ENCODE measurements around the gene INCA1. TPM values are rescaled to one million over a fixed set of nuclear protein-coding genes. Genes with fewer than 3 reads are reported as not detected.
A peak's percentile ranks its signal among the peaks of the same experiment; 100 is the strongest.

The INCA1 gene
- total and polyA plus RNA-seq, 10 donors: 1.1 to 5.8 (median 1.8) TPM

DNA sequence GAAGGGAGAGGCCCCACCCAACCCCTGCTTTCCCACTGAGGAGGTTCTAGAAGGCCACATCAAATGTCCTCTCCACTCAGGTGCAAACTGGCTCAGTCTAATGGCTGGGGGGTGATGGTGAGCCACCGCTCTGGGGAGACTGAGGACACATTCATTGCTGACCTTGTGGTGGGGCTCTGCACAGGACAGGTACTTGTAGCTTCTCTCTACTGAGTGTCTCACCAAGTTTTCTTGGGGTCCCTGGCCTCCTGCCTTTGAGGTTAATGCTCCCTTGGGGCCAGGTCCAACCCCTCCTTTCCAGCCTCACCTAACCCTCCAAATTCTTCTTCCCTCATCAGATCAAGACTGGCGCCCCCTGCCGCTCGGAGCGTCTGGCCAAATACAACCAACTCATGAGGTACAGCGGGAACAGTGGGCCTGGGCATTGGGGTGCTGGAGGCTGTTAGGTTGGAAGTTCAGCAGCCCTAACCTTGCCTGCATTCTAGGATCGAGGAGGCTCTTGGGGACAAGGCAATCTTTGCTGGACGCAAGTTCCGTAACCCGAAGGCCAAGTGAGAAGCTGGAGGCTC is 40.7 kb downstream of the INCA1 start:
- Histone ChIP-seq H3K36me3 (peaks cover 6 to 49% (median 24%) of the 10 kb centered on the region in 6 donors), H3K9me3 (no peaks in the 10 kb centered on the region), H3K4me1 (peaks cover 0 to 4% (median 1%) of the 10 kb centered on the region in 6 donors), H3K27ac (no peak overlapping the region), H3K4me3 (no peak overlapping the region), H3K27me3 (replicated peaks in 1 of 7) (no peaks in the 10 kb centered on the region)
- DNase-seq: no peak
- intact Hi-C loops (cut with DNase I; ENCODE audit: low total_unique reads): no loop called here
- WGBS, 5 donors: 70 to 89% (median 81%) methylated on average over 10 of the region's 10 CpGs
- TF ChIP-seq, protein P1, sequence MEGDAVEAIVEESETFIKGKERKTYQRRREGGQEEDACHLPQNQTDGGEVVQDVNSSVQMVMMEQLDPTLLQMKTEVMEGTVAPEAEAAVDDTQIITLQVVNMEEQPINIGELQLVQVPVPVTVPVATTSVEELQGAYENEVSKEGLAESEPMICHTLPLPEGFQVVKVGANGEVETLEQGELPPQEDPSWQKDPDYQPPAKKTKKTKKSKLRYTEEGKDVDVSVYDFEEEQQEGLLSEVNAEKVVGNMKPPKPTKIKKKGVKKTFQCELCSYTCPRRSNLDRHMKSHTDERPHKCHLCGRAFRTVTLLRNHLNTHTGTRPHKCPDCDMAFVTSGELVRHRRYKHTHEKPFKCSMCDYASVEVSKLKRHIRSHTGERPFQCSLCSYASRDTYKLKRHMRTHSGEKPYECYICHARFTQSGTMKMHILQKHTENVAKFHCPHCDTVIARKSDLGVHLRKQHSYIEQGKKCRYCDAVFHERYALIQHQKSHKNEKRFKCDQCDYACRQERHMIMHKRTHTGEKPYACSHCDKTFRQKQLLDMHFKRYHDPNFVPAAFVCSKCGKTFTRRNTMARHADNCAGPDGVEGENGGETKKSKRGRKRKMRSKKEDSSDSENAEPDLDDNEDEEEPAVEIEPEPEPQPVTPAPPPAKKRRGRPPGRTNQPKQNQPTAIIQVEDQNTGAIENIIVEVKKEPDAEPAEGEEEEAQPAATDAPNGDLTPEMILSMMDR (IDR thresholded peaks at IDR 0.05 in 8 of 11, conservative IDR thresholded peaks at IDR 0.05 in 3 of 11): peak in 6 of 11 experiments; percentile 27 to 35 (median 32)
- no peak for TF ChIP-seq POLR2AphosphoS5 (IDR thresholded peaks at IDR 0.05)

DNA sequence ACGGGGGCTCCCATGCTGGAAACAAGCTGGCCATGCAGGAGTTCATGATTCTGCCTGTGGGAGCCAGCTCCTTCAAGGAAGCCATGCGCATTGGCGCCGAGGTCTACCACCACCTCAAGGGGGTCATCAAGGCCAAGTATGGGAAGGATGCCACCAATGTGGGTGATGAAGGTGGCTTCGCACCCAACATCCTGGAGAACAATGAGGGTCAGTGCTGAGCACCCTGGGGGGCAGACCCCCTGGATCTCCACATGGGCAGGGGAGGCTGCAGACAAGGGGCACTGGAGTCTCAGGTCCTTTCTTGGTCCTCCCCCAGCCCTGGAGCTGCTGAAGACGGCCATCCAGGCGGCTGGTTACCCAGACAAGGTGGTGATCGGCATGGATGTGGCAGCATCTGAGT is 42.2 kb downstream of the INCA1 start:
- Histone ChIP-seq H3K4me3 (no peak overlapping the region), H3K9me3 (no peaks in the 10 kb centered on the region), H3K4me1 (peaks cover 8 to 17% (median 14%) of the 10 kb centered on the region in 6 donors), H3K27ac (no peak overlapping the region), H3K27me3 (replicated peaks in 1 of 7) (no peaks in the 10 kb centered on the region), H3K36me3 (peaks cover 6 to 34% (median 13%) of the 10 kb centered on the region in 6 donors)
- 93 to 98% (median 97%) methylated on average over 8 of the region's 8 CpGs for WGBS, 5 donors
- no peak for DNase-seq
- TF ChIP-seq POLR2AphosphoS5 (IDR thresholded peaks at IDR 0.05) (no peak), POLR2A (IDR thresholded peaks at IDR 0.05) (no peak)
- TF ChIP-seq, protein P1 (IDR thresholded peaks at IDR 0.05 in 8 of 11, conservative IDR thresholded peaks at IDR 0.05 in 3 of 11): no peak
- intact Hi-C loops (cut with DNase I; ENCODE audit: low total_unique reads): no loop called here

DNA sequence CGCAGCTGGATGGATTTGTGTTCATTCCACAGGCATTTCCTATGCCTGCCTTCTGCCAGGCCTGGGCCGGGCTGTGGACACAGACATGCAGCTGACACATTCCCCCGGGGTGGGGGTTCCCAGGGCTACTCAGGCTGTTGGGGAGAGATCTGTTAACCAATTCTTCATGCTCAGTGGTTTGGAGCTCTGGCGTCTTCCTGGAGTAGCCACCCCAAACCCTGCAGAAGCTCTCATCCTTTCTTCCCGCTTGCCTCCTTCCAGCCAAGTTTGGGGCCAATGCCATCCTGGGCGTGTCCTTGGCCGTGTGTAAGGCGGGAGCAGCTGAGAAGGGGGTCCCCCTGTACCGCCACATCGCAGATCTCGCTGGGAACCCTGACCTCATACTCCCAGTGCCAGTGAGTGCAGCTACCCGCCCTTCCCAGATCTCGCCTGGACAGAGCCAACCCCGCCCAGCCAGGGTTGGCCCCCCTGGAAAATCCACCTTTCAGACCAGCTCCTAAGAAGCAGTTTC is 43.8 kb downstream of the INCA1 start:
- WGBS, 5 donors: 68 to 84% (median 74%) methylated on average over 14 of the region's 14 CpGs
- H3K4me3 ChIP-seq: no peak overlapping the region
- intact Hi-C loops (cut with DNase I; ENCODE audit: low total_unique reads): no loop called here

DNA sequence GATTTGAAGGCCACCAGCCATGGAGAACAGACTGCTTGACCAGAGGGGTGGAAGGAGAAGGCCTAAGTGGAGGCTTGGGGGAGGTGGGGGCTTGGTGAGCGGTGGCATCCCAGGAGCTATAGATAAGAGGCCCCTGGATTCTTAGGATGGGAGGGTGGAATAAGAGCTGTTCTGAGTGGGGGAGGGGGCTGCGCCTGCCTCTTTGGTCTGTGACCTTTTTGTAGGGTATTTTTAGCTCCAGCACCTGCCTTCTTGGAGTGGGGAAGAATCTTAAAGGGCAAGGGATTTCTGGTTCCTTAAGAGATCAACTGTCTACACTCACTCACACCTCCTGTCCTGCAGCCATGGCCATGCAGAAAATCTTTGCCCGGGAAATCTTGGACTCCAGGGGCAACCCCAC is 45.8 kb downstream of the INCA1 start:
- H3K27ac ChIP-seq: no peak overlapping the region

More for the DNA sequence above, 43.8 kb downstream of the INCA1 start:
- Histone ChIP-seq H3K27ac (no peak overlapping the region), H3K36me3 (peaks cover 0 to 19% (median 0%) of the 10 kb centered on the region in 6 donors), H3K27me3 (replicated peaks in 1 of 7) (no peaks in the 10 kb centered on the region), H3K9me3 (no peaks in the 10 kb centered on the region), H3K4me1 (peaks cover 8 to 31% (median 19%) of the 10 kb centered on the region in 6 donors)
- no peak for DNase-seq
- TF ChIP-seq POLR2AphosphoS5 (IDR thresholded peaks at IDR 0.05): peak in 1 of 3 donors; percentile 18
- TF ChIP-seq, protein P1 (IDR thresholded peaks at IDR 0.05 in 8 of 11, conservative IDR thresholded peaks at IDR 0.05 in 3 of 11): no peak

More for the DNA sequence above, 45.8 kb downstream of the INCA1 start:
- 82 to 100% (median 90%) methylated on average over 3 of the region's 3 CpGs for WGBS, 5 donors
- DNase-seq: no peak
- Histone ChIP-seq H3K36me3 (peaks cover 0 to 8% (median 4%) of the 10 kb centered on the region in 6 donors), H3K9me3 (no peaks in the 10 kb centered on the region), H3K4me3 (no peak overlapping the region), H3K4me1 (peaks cover 12 to 41% (median 24%) of the 10 kb centered on the region in 6 donors), H3K27me3 (replicated peaks in 1 of 7) (no peaks in the 10 kb centered on the region)
- intact Hi-C loops (cut with DNase I; ENCODE audit: low total_unique reads): no loop called here
- no peak for TF ChIP-seq POLR2AphosphoS5 (IDR thresholded peaks at IDR 0.05)
- TF ChIP-seq, protein P1 (IDR thresholded peaks at IDR 0.05 in 8 of 11, conservative IDR thresholded peaks at IDR 0.05 in 3 of 11): no peak
- no peak for TF ChIP-seq POLR2A (IDR thresholded peaks at IDR 0.05)
